Measurements from ENCODE around the gene DEXI.

The DEXI gene

GRCh38 chr16:10923146-10923649 is 19.1 kb downstream of the DEXI start:
- DNase-seq (ENCODE audit: low read depth) = no peak
- in situ Hi-C loops (cut with HindIII; ENCODE audit: low sequenced_read_pairs) = no loop called here
- no peak for TF ChIP-seq CTCF (IDR thresholded peaks at IDR 0.05; ENCODE audit: low read depth, low read length, missing control alignments)
- H3K4me3 ChIP-seq (ENCODE audit: low read depth, low read length) = no peak overlapping the region

GRCh38 chr16:10922328-10923145 is 19.7 kb downstream of the DEXI start:
- in situ Hi-C loops (cut with HindIII; ENCODE audit: low sequenced_read_pairs) = no loop called here
- no peak for DNase-seq (ENCODE audit: low read depth)
- H3K4me3 ChIP-seq (ENCODE audit: low read depth, low read length) = no peak overlapping the region
- TF ChIP-seq CTCF (IDR thresholded peaks at IDR 0.05; ENCODE audit: low read depth, low read length, missing control alignments) = no peak

GRCh38 chr16:10921536-10922327 is 20.5 kb downstream of the DEXI start:
- no peak for DNase-seq (ENCODE audit: low read depth)
- H3K4me3 ChIP-seq (ENCODE audit: low read depth, low read length) = no peak overlapping the region
- TF ChIP-seq CTCF (IDR thresholded peaks at IDR 0.05; ENCODE audit: low read depth, low read length, missing control alignments) = no peak
- in situ Hi-C loops (cut with HindIII; ENCODE audit: low sequenced_read_pairs) = no loop called here

- no peak overlapping the region for H3K4me3 ChIP-seq (ENCODE audit: low read depth, low read length)
- no peak for DNase-seq (ENCODE audit: low read depth)
- in situ Hi-C loops (cut with HindIII; ENCODE audit: low sequenced_read_pairs) = no loop called here
- TF ChIP-seq CTCF (IDR thresholded peaks at IDR 0.05; ENCODE audit: low read depth, low read length, missing control alignments) = no peak
Observed at GRCh38 chr16:10920726-10921427, 21.4 kb downstream of the DEXI start.

- in situ Hi-C loops (cut with HindIII; ENCODE audit: low sequenced_read_pairs) = no loop called here
- TF ChIP-seq CTCF (IDR thresholded peaks at IDR 0.05; ENCODE audit: low read depth, low read length, missing control alignments) = no peak
- no peak overlapping the region for H3K4me3 ChIP-seq (ENCODE audit: low read depth, low read length)
Observed at GRCh38 chr16:10919003-10919351, 23.3 kb downstream of the DEXI start.

GRCh38 chr16:10918294-10919002 is 23.8 kb downstream of the DEXI start:
- TF ChIP-seq CTCF (IDR thresholded peaks at IDR 0.05; ENCODE audit: low read depth, low read length, missing control alignments) = peak; percentile 100
- H3K4me3 ChIP-seq (ENCODE audit: low read depth, low read length) = peak overlapping the region; percentile 5
- DNase-seq (ENCODE audit: low read depth) = peak; percentile 93
- in situ Hi-C loops (cut with HindIII; ENCODE audit: low sequenced_read_pairs) = no loop called here

More at GRCh38 chr16:10919003-10919351, 23.3 kb downstream of the DEXI start:
- no peak for DNase-seq (ENCODE audit: low read depth)

Data from astrocyte of the cerebellum (primary cell).